T-helper 1 cell treated with Interleukin-12 subunit alpha and Interleukin-12 subunit beta and Interleukin-4 antibody, amounts not matched to agents 30 ng/mL and 1 ng/mL, for 36 hours (primary cell): Measurements from ENCODE around the gene BACE2. TPM values are rescaled to one million over a fixed set of nuclear protein-coding genes. Genes with fewer than 3 reads are reported as not detected.

Source experiments
- intact Hi-C: fragments of 100-400 bp; cut with micrococcal nuclease; formaldehyde crosslinking; loops from one replicate; pipeline ENCODE4 v1.15.1; 2024
- total RNA-seq: library from RNA; stranded (reverse); gene quantifications from 2 replicates; pipeline ENCODE4 v1.2.3, GENCODE V29; 2022

Gene BACE2
- 1.2 and 1.9 TPM in 2 replicates for total RNA-seq

GRCh38 chr21:41167348-41168342, at the start of gene BACE2:
TSS of gene BACE2 (plus strand) at chr21:41168160. CDS start at chr21:41168264, 104 bp downstream.
- intact Hi-C loops = loop anchor here (1.0 to 2.0 kb wide), 2 partner anchors 194 to 259 kb away; partner anchors contain the start of gene MX1

- intact Hi-C loops = loop anchor here (5.0 kb wide), 1 partner anchor 697 kb away; no protein-coding TSS in a partner anchor
These were observed 48.1 kb upstream of the BACE2 start for GRCh38 chr21:41119901-41120300.

- intact Hi-C loops = loop anchor here (5.0 kb wide), 1 partner anchor 696 kb away; no protein-coding TSS in a partner anchor
These were observed 47.0 kb upstream of the BACE2 start for GRCh38 chr21:41120997-41121396.

GRCh38 chr21:41121785-41122415, 46.1 kb upstream of the BACE2 start:
- intact Hi-C loops = loop anchor here (1.0 to 5.0 kb wide), 2 partner anchors 338 to 695 kb away; no protein-coding TSS in a partner anchor

- intact Hi-C loops = loop anchor here (5.0 kb wide), 1 partner anchor 693 kb away; no protein-coding TSS in a partner anchor
These were observed 43.2 kb upstream of the BACE2 start for GRCh38 chr21:41124641-41125201.

- intact Hi-C loops = loop anchor here (1.0 kb wide), 1 partner anchor 28 kb away; no protein-coding TSS in a partner anchor
These were observed 39.0 kb upstream of the BACE2 start for GRCh38 chr21:41128981-41129380.

- intact Hi-C loops = no loop called here
These were observed 37.1 kb upstream of the BACE2 start for GRCh38 chr21:41130883-41131282.

- intact Hi-C loops = no loop called here
These were observed 34.0 kb upstream of the BACE2 start for GRCh38 chr21:41133874-41134522.

GRCh38 chr21:41135746-41136145, 32.2 kb upstream of the BACE2 start:
- intact Hi-C loops = no loop called here

GRCh38 chr21:41136286-41136685, 31.7 kb upstream of the BACE2 start:
- intact Hi-C loops = no loop called here

- intact Hi-C loops = no loop called here
These were observed 30.6 kb upstream of the BACE2 start for GRCh38 chr21:41137401-41137800.

- intact Hi-C loops = no loop called here
These were observed 30.1 kb upstream of the BACE2 start for GRCh38 chr21:41137889-41138288.

GRCh38 chr21:41138711-41139110, 29.2 kb upstream of the BACE2 start:
- intact Hi-C loops = no loop called here

GRCh38 chr21:41139275-41139674, 28.7 kb upstream of the BACE2 start:
- intact Hi-C loops = no loop called here

GRCh38 chr21:41139951-41140350, 28.0 kb upstream of the BACE2 start:
- intact Hi-C loops = no loop called here

GRCh38 chr21:41141031-41141457, 26.9 kb upstream of the BACE2 start:
- intact Hi-C loops = no loop called here

- intact Hi-C loops = no loop called here
These were observed 25.7 kb upstream of the BACE2 start for GRCh38 chr21:41142051-41142795.

- intact Hi-C loops = no loop called here
These were observed 24.2 kb upstream of the BACE2 start for GRCh38 chr21:41143596-41144325.

GRCh38 chr21:41147096-41147978, 20.6 kb upstream of the BACE2 start:
- intact Hi-C loops = no loop called here
